Measurements from ENCODE around the gene LOC128125822.
"Not testable (repeated sequence)": the region's sequence is repeated elsewhere in the genome, so short reads cannot be mapped to it uniquely, and the experiment has no call there.

Gene LOC128125822

GRCh38 chr6:63572044-63572746 lies at the start of gene LOC128125822, which contains the start of gene PTP4A1:
TSS of gene LOC128125822 (plus strand) at chr6:63572480.
TSS of gene PTP4A1 (plus strand) at chr6:63572480. CDS start at chr6:63576881, 4,401 bp downstream.
- ATAC-seq (peak; percentile 68), DNase-seq (ENCODE audit: low spot score) (peak; percentile 98)

DNA sequence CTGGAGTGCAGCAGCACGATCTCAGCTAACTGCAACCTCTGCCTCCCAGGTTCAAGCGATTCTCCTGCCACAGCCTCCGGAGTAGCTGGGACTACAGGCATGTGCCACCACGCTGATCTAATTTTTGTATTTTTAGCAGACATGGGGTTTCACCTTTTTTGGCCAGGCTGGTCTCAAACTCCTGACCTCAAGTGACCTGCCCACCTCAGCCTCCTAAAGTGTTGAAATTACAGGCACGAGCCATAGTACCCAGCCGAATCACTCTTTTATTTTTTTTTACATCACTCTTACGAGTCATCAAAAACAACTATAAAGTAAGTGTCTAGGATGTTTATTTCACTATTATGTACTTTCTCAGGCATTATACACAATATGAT lies 49.4 kb upstream of the LOC128125822 start:
- not testable (repeated sequence) for ATAC-seq; DNase-seq (ENCODE audit: low spot score)

- DNase-seq (ENCODE audit: low spot score): no peak
- ATAC-seq: no peak
Observed at GRCh38 chr6:63523630-63524029, 48.6 kb upstream of the LOC128125822 start.

DNA sequence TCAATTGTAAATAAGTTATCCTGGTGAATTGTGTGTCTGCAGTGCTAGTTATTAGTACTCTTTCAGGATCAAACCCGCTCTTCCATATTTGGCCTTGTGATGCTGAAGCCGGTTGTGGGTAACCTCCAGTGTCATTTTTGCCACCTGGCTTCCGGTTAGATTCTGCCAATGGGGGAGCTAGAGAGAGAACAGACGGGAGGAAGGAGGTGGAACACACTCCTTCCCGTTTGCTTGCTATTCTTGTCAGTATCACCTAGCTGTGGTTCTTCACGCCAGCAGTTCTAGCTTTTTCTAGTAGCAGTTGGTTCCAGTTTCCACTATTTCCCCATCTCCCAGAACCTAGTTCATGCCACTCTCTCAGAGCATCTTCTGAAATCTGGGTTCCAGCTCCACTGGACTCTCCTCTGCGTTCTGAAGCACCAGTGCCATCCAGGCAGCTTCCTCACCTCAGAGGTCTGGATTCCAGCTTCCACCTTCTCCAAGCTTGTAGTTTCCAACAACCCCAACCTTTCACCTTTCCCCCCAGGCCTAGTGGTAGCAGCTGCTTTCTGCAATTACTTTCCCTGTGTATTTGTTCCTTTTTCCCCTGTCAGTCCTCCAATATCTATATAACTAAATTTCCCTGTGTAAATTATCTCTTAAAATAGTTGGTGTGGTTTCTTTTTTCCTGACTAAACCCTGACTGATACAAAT lies 46.9 kb upstream of the LOC128125822 start:
- DNase-seq (ENCODE audit: low spot score) (no peak), ATAC-seq (no peak)

GRCh38 chr6:63526931-63527330 lies 45.3 kb upstream of the LOC128125822 start:
- DNase-seq (ENCODE audit: low spot score) (no peak), ATAC-seq (no peak)

- peak; percentile 77 for DNase-seq (ENCODE audit: low spot score)
- ATAC-seq: peak; percentile 84
Observed at GRCh38 chr6:63527658-63528514, 44.4 kb upstream of the LOC128125822 start.

- peak; percentile 19 for ATAC-seq
- no peak for DNase-seq (ENCODE audit: low spot score)
Observed at GRCh38 chr6:63529498-63529897, 42.8 kb upstream of the LOC128125822 start.

GRCh38 chr6:63530182-63530581 lies 42.1 kb upstream of the LOC128125822 start:
- no peak for DNase-seq (ENCODE audit: low spot score)
- ATAC-seq: no peak

DNA sequence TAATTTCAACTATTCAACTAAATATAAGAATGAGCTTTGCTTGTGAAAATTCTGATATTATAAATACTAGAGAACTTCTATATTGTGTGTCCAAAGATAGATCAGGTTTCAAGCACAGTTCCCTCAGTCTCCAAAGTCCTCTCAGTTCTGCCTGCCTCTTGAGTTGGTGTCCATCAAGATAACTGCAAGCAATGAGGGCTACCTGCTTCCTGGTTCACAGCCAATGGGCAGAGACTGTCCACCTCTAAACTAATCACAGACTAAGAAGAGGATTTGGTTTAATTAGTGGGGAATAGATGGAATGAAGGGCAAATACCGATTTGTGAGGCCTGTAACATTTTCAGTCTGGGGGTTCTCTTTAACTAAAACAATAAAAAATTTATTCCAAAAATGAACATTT lies 41.3 kb upstream of the LOC128125822 start:
- DNase-seq (ENCODE audit: low spot score) (no peak), ATAC-seq (no peak)

DNA sequence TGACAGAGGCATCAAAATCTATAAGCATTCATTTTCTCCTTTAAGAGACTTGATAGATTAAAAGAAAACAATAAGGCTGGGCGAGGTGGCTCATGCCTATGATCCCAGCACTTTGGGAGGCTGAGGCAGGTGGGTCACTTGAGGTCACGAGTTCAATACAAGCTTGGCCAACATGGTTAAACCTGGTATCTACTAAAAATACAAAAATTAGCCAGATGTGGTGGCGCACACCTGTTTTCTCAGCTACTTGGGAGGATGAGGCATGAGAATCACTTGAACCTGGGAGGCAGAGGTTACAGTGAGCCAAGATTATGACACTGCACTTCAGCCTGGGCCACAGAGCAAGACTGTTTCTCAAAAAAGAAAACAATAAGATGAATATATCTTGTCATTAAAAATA lies 39.3 kb upstream of the LOC128125822 start:
- DNase-seq (ENCODE audit: low spot score): no peak
- no peak for ATAC-seq

DNA sequence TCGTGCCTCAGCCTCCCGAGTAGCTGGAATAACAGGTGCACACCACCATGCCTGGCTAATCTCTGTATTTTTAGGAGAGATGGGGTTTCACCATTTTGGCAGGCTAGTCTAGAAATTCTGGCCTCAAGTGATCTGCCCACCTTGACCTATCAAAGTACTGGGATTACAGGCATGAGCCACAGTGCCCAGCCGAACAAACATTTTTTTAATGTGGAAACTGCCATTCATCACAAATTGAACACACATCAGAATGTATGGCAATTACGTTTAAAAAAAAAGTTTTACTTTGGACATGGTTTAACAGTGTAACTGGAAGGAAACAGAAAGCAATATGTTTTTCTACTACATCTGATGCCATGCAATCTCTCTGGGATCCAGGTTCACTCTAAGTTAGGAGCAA lies 38.3 kb upstream of the LOC128125822 start:
- ATAC-seq: no peak
- DNase-seq (ENCODE audit: low spot score): no peak

GRCh38 chr6:63537201-63537958 lies 34.9 kb upstream of the LOC128125822 start:
- DNase-seq (ENCODE audit: low spot score) (peak; percentile 54), ATAC-seq (peak; percentile 55)

- peak; percentile 7 for ATAC-seq
- DNase-seq (ENCODE audit: low spot score): no peak
Observed at GRCh38 chr6:63537959-63538300, 34.4 kb upstream of the LOC128125822 start.

- DNase-seq (ENCODE audit: low spot score): no peak
- ATAC-seq: peak; percentile 86
Observed at GRCh38 chr6:63538550-63538949, 33.7 kb upstream of the LOC128125822 start.

DNA sequence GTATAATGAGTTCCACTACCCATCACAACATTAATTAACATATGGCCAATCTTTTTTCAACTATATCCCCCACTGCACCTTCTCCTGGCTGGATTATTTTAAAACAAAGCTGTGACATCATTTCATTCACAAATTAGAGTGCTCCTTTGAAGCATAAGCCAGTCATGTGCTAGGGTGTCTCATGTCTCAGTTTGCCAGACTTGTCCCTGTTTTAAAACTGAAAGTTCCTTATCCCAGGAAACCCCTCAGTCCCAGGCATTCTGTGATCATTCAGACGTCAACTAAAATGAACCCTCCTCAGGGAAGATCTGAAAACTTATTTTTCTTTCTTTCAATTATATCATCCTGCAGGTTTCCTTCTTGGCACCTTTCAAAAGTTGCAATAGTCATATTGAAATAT lies 29.3 kb upstream of the LOC128125822 start:
- ATAC-seq: no peak
- DNase-seq (ENCODE audit: low spot score): no peak

DNA sequence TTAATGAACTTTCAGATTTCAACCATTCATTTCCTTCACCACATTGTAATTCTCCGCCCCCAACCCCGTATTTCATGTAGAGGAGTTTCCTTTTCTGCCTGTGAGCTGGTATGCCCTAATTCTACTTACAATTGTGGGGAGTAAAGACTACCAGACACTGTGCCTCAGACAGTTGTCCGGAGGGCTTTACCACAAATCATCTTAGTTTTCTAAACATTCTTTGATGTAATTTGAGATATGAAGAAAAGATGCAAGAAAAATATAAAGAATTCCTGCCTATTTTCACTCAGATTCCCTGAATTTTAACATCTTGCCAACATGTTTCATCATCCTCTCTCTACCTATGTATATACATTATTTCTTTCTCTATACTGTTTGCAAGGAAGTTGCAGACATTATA lies 28.3 kb upstream of the LOC128125822 start:
- ATAC-seq (no peak), DNase-seq (ENCODE audit: low spot score) (no peak)

DNA sequence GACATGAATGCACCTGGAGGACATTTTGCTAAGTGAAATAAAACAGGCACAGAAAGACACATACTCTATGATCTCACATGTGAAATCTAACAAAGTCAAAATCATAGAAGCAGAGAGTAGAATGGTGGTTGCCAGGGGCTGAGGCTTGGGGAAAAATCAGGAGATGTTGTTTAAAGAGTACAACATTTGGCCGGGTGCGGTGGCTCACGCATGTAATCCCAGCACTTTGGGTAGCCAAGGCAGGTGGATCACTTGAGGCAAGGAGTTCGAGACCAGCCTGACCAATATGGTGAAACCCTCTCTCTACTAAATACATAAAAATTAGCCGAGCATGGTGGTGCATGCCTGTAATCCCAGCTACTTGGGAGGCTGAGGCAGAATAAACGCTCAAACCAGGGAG lies 26.0 kb upstream of the LOC128125822 start:
- ATAC-seq: no peak
- DNase-seq (ENCODE audit: low spot score): no peak

DNA sequence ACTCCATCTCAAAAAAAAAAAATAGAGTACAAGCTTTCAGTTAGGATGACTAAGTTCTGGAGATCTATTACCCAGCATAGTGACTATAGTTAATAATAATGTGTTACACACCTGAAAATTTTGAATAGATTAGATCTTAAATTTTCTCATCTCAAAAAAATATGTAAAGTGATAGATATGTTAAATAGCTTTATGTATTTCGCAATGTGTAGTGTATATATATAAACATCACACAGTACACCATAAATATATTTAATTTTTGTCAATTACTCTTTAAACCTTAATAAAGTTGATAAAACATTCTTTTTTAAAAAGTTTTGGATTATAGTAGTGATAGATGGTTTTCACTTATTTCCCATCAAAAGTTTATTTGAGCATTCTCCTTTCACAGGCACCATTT lies 25.6 kb upstream of the LOC128125822 start:
- no peak for ATAC-seq

GRCh38 chr6:63549076-63549475 lies 23.2 kb upstream of the LOC128125822 start:
- ATAC-seq: no peak
- DNase-seq (ENCODE audit: low spot score): no peak

More for the DNA sequence above, 25.6 kb upstream of the LOC128125822 start:
- DNase-seq (ENCODE audit: low spot score): no peak

DNA sequence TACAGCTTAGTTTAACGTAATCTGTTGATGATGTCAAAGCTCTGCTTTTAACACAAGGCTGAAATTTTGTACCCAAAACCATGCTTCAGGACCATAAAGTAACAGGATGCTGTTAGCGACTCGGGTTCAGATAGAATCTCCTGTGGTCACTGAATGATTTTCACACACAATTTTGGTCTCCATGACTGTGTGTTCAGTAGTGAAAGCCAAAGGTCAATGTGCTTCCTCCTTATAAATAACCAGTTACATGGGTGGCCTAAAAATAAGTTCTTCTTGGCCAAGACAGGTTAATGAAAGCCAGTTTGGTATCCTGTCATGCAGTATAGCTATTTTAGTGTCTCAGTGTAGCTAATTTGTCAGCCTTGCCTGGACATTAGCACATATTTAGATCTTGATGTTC lies 19.1 kb upstream of the LOC128125822 start:
- DNase-seq (ENCODE audit: low spot score) (no peak), ATAC-seq (peak; percentile 23)

- ATAC-seq (no peak), DNase-seq (ENCODE audit: low spot score) (no peak)
Observed at GRCh38 chr6:63553900-63554299, 18.4 kb upstream of the LOC128125822 start.

All from left lobe of liver (tissue), 2 donors.